Gastroesophageal sphincter (tissue), 4 donors: ENCODE results near the gene PTK7. TPM values are rescaled to one million over a fixed set of nuclear protein-coding genes. Genes with fewer than 3 reads are reported as not detected.
"Not testable (repeated sequence)": the region's sequence is repeated elsewhere in the genome, so short reads cannot be mapped to it uniquely, and the experiment has no call there.

Source experiments
- ATAC-seq: fragments of 150-250 bp; one replicate; pipeline ENCODE4 v1.9.1; 2016; ENCODE audit warnings: mild to moderate bottlenecking, moderate library complexity
- H3K27ac ChIP-seq, 4 donors: fragments of 200-600 bp; sonication (generic) in 3 of 4; 1 replicate in 3 of 4; 2 replicates in 1 of 4; pipeline ENCODE4 v1.5.1; 2016 to 2019
- H3K27me3 ChIP-seq: fragments of 200-600 bp; sonication (generic); one replicate; pipeline ENCODE4 v1.5.1; 2019
- H3K36me3 ChIP-seq, 2 donors: fragments of 200-600 bp; sonication (generic); one replicate each; pipeline ENCODE4 v1.5.1; 2019; ENCODE audit warnings: control low read depth in 1 of 2
- H3K4me1 ChIP-seq, 3 donors: fragments of 200-600 bp; sonication (generic); 1 replicate in 2 of 3; 2 replicates in 1 of 3; pipeline ENCODE4 v1.5.1; 2016 to 2019; ENCODE audit warnings: control low read depth in 2 of 3
- H3K4me3 ChIP-seq, 2 donors: fragments of 200-600 bp; sonication (generic); one replicate each; pipeline ENCODE4 v1.5.1; 2019; ENCODE audit warnings: mild to moderate bottlenecking in 1 of 2, moderate library complexity in 1 of 2
- H3K9me3 ChIP-seq, 3 donors: fragments of 200-600 bp; sonication (generic); one replicate each; pipeline ENCODE4 v1.5.1; 2017 to 2019; ENCODE audit warnings: control low read depth in 2 of 3
- EP300 ChIP-seq: sonication (generic); formaldehyde crosslinking; IDR thresholded peaks from one replicate; pipeline ENCODE4 v1.6.1; 2017; ENCODE audit warnings: antibody characterized with exemption, mild to moderate bottlenecking
- POLR2A ChIP-seq, 2 donors: fragments of 450-650 bp; IDR thresholded peaks; one replicate each; pipeline ENCODE4 v1.6.1; 2017; ENCODE audit warnings: antibody characterized with exemption in 2 of 2, mild to moderate bottlenecking in 2 of 2, moderate library complexity in 1 of 2
- POLR2AphosphoS5 ChIP-seq: sonication (generic); formaldehyde crosslinking; IDR thresholded peaks from one replicate; pipeline ENCODE4 v1.6.1; 2017; ENCODE audit warnings: antibody characterized with exemption
- WGBS, 2 donors: methylation state at CpG; one replicate each; pipeline ENCODE4 v1.1.5; 2018; ENCODE audit warnings: low coverage in 1 of 2; 5-methylcytosine and 5-hydroxymethylcytosine counted together
- total RNA-seq, 4 donors: library from RNA; depleted of rRNA; stranded (reverse); fragments of >200 nt; gene quantifications; one replicate each; pipeline ENCODE4 v1.1.0, GENCODE V29; 2016
- TF ChIP-seq, protein P1 (sequence below), 4 experiments: fragments of 200-600 bp in 2 of 4; fragments of 450-650 bp in 2 of 4; sonication (generic) in 1 of 4; IDR thresholded peaks; one replicate each; pipeline ENCODE4 v1.5.1; 2017 to 2019; ENCODE audit warnings: antibody characterized with exemption in 4 of 4, mild to moderate bottlenecking in 2 of 4, moderate library complexity in 2 of 4

PTK7 gene
- total RNA-seq, 4 donors from 2014 or later, result 2.0 to 11.6 (median 7.7) TPM

GRCh38 chr6:43077981-43078511, 1.9 kb downstream of the PTK7 start:
- WGBS, 2 donors, result 90% methylated on average over 2 to 3 of the region's 6 CpGs
- Histone ChIP-seq H3K4me1 (peaks cover 0 to 28% (median 6%) of the 10 kb centered on the region in 3 donors), H3K4me3 (no peak overlapping the region)

DNA sequence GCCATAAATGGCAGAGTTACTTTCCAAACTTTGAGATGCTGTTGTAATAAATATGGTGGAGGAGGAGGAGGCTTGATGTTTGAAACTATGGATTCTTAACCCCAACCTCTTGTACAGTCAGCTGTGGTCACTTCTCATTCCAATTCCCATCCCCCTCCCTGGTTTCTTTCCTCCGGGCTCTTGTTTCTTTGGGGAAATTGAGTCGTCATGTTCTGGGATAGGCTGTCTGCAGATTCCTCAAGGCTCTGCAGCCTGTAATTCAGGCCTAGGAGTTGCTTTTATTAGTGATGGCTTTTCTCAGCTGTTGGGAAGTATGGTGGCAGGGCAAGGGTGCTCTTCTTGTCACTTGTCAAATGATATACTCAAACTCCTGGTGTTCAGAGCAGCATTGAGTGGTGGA, 2.6 kb downstream of the PTK7 start:
- WGBS, 2 donors, result 92% methylated on average over 2 of the region's 2 CpGs; no CpG with 5 or more reads in 1 of the 2 donors
- ATAC-seq, result no peak
- Histone ChIP-seq H3K36me3 (peaks cover 0 to 16% of the 10 kb centered on the region in 2 donors), H3K27ac (no peak overlapping the region), H3K4me1 (peaks cover 0 to 28% (median 6%) of the 10 kb centered on the region in 3 donors), H3K9me3 (no peaks in the 10 kb centered on the region), H3K4me3 (no peak overlapping the region), H3K27me3 (peaks cover 32% of the 10 kb centered on the region)
- TF ChIP-seq EP300, result no peak
- TF ChIP-seq, protein P1, sequence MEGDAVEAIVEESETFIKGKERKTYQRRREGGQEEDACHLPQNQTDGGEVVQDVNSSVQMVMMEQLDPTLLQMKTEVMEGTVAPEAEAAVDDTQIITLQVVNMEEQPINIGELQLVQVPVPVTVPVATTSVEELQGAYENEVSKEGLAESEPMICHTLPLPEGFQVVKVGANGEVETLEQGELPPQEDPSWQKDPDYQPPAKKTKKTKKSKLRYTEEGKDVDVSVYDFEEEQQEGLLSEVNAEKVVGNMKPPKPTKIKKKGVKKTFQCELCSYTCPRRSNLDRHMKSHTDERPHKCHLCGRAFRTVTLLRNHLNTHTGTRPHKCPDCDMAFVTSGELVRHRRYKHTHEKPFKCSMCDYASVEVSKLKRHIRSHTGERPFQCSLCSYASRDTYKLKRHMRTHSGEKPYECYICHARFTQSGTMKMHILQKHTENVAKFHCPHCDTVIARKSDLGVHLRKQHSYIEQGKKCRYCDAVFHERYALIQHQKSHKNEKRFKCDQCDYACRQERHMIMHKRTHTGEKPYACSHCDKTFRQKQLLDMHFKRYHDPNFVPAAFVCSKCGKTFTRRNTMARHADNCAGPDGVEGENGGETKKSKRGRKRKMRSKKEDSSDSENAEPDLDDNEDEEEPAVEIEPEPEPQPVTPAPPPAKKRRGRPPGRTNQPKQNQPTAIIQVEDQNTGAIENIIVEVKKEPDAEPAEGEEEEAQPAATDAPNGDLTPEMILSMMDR (IDR thresholded peaks at IDR 0.05), result no peak

More at GRCh38 chr6:43077981-43078511, 1.9 kb downstream of the PTK7 start:
- TF ChIP-seq, protein P1 (IDR thresholded peaks at IDR 0.05), result no peak
- TF ChIP-seq POLR2AphosphoS5 (no peak), POLR2A (IDR thresholded peaks at IDR 0.05) (no peak), EP300 (no peak)
- peaks cover 32% of the 10 kb centered on the region for H3K27me3 ChIP-seq
- H3K36me3 ChIP-seq, result peaks cover 0 to 23% of the 10 kb centered on the region in 2 donors
- no peak overlapping the region for H3K27ac ChIP-seq
- no peaks in the 10 kb centered on the region for H3K9me3 ChIP-seq
- no peak for ATAC-seq

DNA sequence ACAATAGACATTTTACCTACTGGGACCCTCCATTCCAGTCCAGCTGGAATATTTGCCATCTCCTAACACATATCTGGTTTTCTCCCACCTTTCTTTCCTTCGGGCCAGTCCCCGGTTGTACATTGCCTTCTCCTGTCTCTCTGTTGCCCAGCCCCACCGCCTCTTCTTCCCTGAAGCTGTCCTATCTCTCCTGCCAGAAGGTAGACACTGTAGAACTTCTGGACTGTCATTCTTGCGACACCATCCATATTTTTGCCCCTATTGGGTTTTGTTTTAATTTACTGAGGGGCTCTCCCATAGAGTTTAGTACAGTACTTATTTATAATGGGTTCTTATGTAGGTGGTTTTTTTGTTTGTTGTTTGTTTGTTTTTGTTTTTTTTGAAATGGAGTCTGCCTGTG, 4.9 kb downstream of the PTK7 start:
- ATAC-seq, result no peak
- 92 to 94% methylated on average over 4 of the region's 4 CpGs for WGBS, 2 donors
- Histone ChIP-seq H3K4me1 (peaks cover 0 to 18% (median 6%) of the 10 kb centered on the region in 3 donors), H3K36me3 (no peaks in the 10 kb centered on the region), H3K4me3 (no peak overlapping the region), H3K27me3 (peaks cover 22% of the 10 kb centered on the region), H3K27ac (no peak overlapping the region), H3K9me3 (no peaks in the 10 kb centered on the region)
- TF ChIP-seq, protein P1 (IDR thresholded peaks at IDR 0.05), result no peak
- no peak for TF ChIP-seq EP300
- TF ChIP-seq POLR2A (IDR thresholded peaks at IDR 0.05), result no peak
- no peak for TF ChIP-seq POLR2AphosphoS5

DNA sequence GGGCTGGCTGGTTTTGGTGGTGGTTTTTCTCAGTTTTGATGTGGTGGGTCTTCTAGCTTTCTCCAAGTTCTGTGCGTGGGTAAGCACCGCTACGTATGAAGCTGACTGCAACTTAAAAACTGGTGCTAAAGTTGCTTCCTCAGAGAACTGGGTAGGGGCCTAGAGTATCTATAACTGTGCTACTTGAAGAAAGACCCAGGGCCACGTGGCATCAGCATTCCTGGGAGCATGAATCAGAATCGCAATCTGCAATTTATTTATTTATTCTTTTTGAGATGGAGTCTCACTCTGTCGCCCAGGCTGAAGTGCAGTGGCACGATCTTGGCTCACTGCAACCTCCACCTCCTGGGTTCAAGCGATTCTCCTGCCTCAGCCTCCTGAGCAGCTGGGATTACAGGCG, 5.8 kb downstream of the PTK7 start:
- H3K36me3 ChIP-seq, H3K4me1 ChIP-seq, H3K9me3 ChIP-seq, H3K27ac ChIP-seq, H3K4me3 ChIP-seq, ATAC-seq: not testable (repeated sequence)
- H3K27me3 ChIP-seq, result peaks cover 14% of the 10 kb centered on the region
- 60 to 92% methylated on average over 1 to 9 of the region's 9 CpGs for WGBS, 2 donors

DNA sequence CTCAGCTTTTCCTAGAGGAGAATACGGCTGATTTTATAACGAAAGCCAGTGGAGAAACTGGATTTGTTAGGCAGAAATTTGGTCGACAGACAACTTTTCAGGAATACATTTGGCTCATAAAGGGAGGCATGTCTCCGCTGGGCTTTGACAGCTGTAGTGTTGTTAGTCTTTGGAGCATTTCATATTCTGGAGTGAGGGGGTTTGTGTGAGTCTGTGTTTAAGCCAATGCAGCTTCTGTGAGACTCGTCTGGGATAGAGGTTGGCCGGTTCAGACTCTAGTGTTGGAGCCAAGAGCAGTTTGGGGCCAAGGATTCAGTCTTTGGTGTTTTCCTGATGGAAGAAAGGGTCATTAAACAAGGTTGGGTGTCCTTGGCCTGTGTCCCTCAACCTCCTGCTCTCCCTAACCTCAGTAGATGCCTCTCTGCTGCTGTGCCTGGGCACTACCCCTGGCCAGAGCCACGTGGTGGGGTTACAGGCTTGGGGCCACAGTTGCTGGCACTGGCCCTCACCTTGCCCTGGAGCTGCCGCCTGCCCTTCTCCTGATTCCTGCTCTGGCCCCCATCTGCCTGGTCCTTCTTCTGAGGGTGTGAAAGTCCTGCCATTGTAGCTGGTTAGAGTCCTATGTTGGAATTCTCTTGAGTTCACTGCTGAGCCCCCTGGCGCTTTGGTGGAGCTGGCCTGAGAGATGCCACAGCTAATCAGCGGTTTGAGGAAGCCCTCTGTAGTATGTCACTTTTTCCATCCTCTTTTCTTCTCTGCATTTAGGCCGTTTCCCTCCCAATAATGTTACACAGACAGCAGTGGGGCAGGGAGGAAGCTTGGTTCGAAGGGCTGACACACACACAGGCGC, 6.9 kb downstream of the PTK7 start:
- peaks cover 3% of the 10 kb centered on the region for H3K27me3 ChIP-seq
- H3K4me1 ChIP-seq, result no peaks in the 10 kb centered on the region
- H3K36me3 ChIP-seq, result no peaks in the 10 kb centered on the region
- H3K27ac ChIP-seq, result no peak overlapping the region
- no peaks in the 10 kb centered on the region for H3K9me3 ChIP-seq
- ATAC-seq, result no peak
- WGBS, 2 donors, result 40 to 60% methylated on average over 4 to 6 of the region's 13 CpGs
- TF ChIP-seq POLR2A (IDR thresholded peaks at IDR 0.05) (no peak), EP300 (no peak), POLR2AphosphoS5 (no peak)
- TF ChIP-seq, protein P1 (IDR thresholded peaks at IDR 0.05), result no peak
- no peak overlapping the region for H3K4me3 ChIP-seq
